ENCODE results near the gene GOLIM4.
"Not testable (repeated sequence)": the region's sequence is repeated elsewhere in the genome, so short reads cannot be mapped to it uniquely, and the experiment has no call there.

Gene GOLIM4

GRCh38 chr3:168044049-168044448, 51.7 kb downstream of the GOLIM4 start:
- H3K4me3 ChIP-seq (ENCODE audit: low read length) = no peak overlapping the region
- no peaks in the 10 kb centered on the region for H3K9me3 ChIP-seq (ENCODE audit: low read length)
- peaks cover 3% of the 10 kb centered on the region for H3K4me1 ChIP-seq (ENCODE audit: insufficient read depth, low read length)
- H3K27me3 ChIP-seq (ENCODE audit: insufficient read depth, low read length) = no peaks in the 10 kb centered on the region
- no peak overlapping the region for H2AFZ ChIP-seq (ENCODE audit: low read depth, low read length)
- peaks cover 20% of the 10 kb centered on the region for H3K36me3 ChIP-seq (ENCODE audit: insufficient read depth, low read length)

GRCh38 chr3:168040607-168041208, 55.0 kb downstream of the GOLIM4 start:
- Histone ChIP-seq H3K4me3 (ENCODE audit: low read length) (no peak overlapping the region), H2AFZ (ENCODE audit: low read depth, low read length) (no peak overlapping the region), H3K27me3 (ENCODE audit: insufficient read depth, low read length) (no peaks in the 10 kb centered on the region), H3K36me3 (ENCODE audit: insufficient read depth, low read length) (peaks cover 30% of the 10 kb centered on the region), H3K9me3 (ENCODE audit: low read length) (peaks cover 2% of the 10 kb centered on the region), H3K4me1 (ENCODE audit: insufficient read depth, low read length) (no peaks in the 10 kb centered on the region)

DNA sequence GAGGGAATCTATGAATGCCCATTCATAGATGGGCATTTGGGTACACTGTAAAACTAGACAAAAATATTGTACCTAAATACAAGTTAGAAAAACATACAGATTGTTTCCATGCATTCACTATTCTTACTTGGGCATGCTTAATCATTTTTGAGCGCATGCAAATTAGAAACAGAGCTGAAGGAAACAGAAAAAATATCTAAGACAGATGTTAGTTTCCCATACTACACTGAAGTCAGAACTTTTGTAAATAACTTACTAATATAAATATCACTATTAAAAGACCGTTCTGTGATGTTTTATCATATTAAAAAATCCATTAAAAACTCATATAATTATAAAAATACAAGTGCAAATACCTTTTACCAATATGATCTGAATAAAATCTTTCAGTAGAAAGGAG, 58.7 kb downstream of the GOLIM4 start:
- H3K4me1 ChIP-seq (ENCODE audit: insufficient read depth, low read length) = no peaks in the 10 kb centered on the region
- H2AFZ ChIP-seq (ENCODE audit: low read depth, low read length) = no peak overlapping the region
- H3K4me3 ChIP-seq (ENCODE audit: low read length) = no peak overlapping the region
- H3K36me3 ChIP-seq (ENCODE audit: insufficient read depth, low read length) = peaks cover 29% of the 10 kb centered on the region
- no peaks in the 10 kb centered on the region for H3K27me3 ChIP-seq (ENCODE audit: insufficient read depth, low read length)
- peaks cover 5% of the 10 kb centered on the region for H3K9me3 ChIP-seq (ENCODE audit: low read length)

- H3K27me3 ChIP-seq (ENCODE audit: insufficient read depth, low read length) = no peaks in the 10 kb centered on the region
- no peaks in the 10 kb centered on the region for H3K4me1 ChIP-seq (ENCODE audit: insufficient read depth, low read length)
- peaks cover 5% of the 10 kb centered on the region for H3K9me3 ChIP-seq (ENCODE audit: low read length)
- H2AFZ ChIP-seq (ENCODE audit: low read depth, low read length) = no peak overlapping the region
- H3K36me3 ChIP-seq (ENCODE audit: insufficient read depth, low read length) = peaks cover 32% of the 10 kb centered on the region
- H3K4me3 ChIP-seq (ENCODE audit: low read length) = no peak overlapping the region
Measured at GRCh38 chr3:168036619-168037018, 59.1 kb downstream of the GOLIM4 start.

DNA sequence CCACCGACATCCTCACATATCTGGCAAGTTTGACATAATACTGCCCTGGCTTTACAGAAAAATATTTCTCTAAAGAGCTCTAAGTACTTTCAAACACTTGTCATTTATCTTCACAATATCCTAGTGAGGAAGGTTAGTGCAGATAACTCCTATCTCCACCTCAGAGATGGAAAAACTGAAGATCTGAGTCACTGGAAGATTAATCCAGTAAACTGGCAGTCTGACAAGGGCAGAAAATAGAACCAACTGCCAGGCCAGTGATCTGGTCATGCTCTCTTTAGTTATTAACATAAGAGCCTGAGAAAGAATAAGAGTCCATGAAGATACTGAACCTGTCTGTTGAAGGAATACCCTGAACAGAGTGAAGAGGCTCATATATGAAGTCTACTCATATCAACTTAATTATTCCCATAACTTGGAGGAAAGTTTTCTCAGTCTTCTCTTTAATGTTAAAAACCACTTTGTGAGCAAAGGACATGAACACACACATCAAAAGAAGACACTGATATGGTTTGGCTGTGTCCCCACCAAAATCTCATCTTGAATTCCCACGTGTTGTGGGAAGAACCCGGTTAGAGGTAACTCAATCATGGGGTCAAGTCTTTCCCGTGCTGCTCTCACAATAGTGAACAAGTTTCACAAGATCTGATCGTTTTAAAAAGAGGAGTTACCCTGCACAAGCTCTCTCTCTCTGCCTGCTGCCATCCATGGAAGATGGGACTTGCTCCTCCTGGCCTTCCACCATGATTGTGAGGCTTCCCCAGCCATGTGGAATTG, 61.4 kb downstream of the GOLIM4 start:
- no peak overlapping the region for H2AFZ ChIP-seq (ENCODE audit: low read depth, low read length)
- H3K4me1 ChIP-seq (ENCODE audit: insufficient read depth, low read length) = no peaks in the 10 kb centered on the region
- H3K36me3 ChIP-seq (ENCODE audit: insufficient read depth, low read length) = peaks cover 31% of the 10 kb centered on the region
- no peaks in the 10 kb centered on the region for H3K27me3 ChIP-seq (ENCODE audit: insufficient read depth, low read length)
- peaks cover 5% of the 10 kb centered on the region for H3K9me3 ChIP-seq (ENCODE audit: low read length)
- H3K4me3 ChIP-seq (ENCODE audit: low read length) = no peak overlapping the region

- Histone ChIP-seq H3K9me3 (ENCODE audit: low read length) (peaks cover 3% of the 10 kb centered on the region), H3K4me3 (ENCODE audit: low read length) (no peak overlapping the region), H3K36me3 (ENCODE audit: insufficient read depth, low read length) (peaks cover 38% of the 10 kb centered on the region), H2AFZ (ENCODE audit: low read depth, low read length) (no peak overlapping the region), H3K4me1 (ENCODE audit: insufficient read depth, low read length) (no peaks in the 10 kb centered on the region), H3K27me3 (ENCODE audit: insufficient read depth, low read length) (no peaks in the 10 kb centered on the region)
Measured at GRCh38 chr3:168030577-168030976, 65.1 kb downstream of the GOLIM4 start.

- no peaks in the 10 kb centered on the region for H3K9me3 ChIP-seq (ENCODE audit: low read length)
- H2AFZ ChIP-seq (ENCODE audit: low read depth, low read length) = no peak overlapping the region
- H3K27me3 ChIP-seq (ENCODE audit: insufficient read depth, low read length) = no peaks in the 10 kb centered on the region
- no peaks in the 10 kb centered on the region for H3K4me1 ChIP-seq (ENCODE audit: insufficient read depth, low read length)
- peaks cover 41% of the 10 kb centered on the region for H3K36me3 ChIP-seq (ENCODE audit: insufficient read depth, low read length)
- H3K4me3 ChIP-seq (ENCODE audit: low read length) = no peak overlapping the region
Measured at GRCh38 chr3:168029705-168030104, 66.0 kb downstream of the GOLIM4 start.

DNA sequence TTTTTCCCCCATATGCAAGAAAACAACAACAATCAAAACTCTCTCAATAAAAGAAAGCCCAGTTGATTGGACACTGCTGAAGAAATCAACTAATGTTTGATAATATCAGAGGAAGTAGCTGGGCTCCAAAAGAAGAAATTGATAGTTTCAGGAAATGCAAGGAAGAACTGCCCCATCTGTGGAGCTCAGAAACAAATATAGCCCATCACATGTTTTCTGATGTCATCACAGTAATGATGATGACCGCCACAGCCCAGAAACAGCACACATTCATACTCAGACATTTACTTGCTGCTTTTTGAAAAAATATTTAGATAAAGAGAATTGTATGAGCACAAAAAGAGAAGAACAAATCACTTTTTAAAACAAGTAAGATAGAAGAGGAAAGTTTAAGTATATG, 67.6 kb downstream of the GOLIM4 start:
- H3K9me3 ChIP-seq (ENCODE audit: low read length) = no peaks in the 10 kb centered on the region
- H3K36me3 ChIP-seq (ENCODE audit: insufficient read depth, low read length) = peaks cover 56% of the 10 kb centered on the region
- no peak overlapping the region for H3K4me3 ChIP-seq (ENCODE audit: low read length)
- no peaks in the 10 kb centered on the region for H3K27me3 ChIP-seq (ENCODE audit: insufficient read depth, low read length)
- H2AFZ ChIP-seq (ENCODE audit: low read depth, low read length) = no peak overlapping the region
- H3K4me1 ChIP-seq (ENCODE audit: insufficient read depth, low read length) = peaks cover 2% of the 10 kb centered on the region

- Histone ChIP-seq H3K27me3 (ENCODE audit: insufficient read depth, low read length) (no peaks in the 10 kb centered on the region), H2AFZ (ENCODE audit: low read depth, low read length) (no peak overlapping the region), H3K36me3 (ENCODE audit: insufficient read depth, low read length) (peaks cover 57% of the 10 kb centered on the region), H3K4me1 (ENCODE audit: insufficient read depth, low read length) (peaks cover 2% of the 10 kb centered on the region), H3K4me3 (ENCODE audit: low read length) (no peak overlapping the region), H3K9me3 (ENCODE audit: low read length) (no peaks in the 10 kb centered on the region)
Measured at GRCh38 chr3:168026764-168027163, 69.0 kb downstream of the GOLIM4 start.

- no peaks in the 10 kb centered on the region for H3K27me3 ChIP-seq (ENCODE audit: insufficient read depth, low read length)
- peaks cover 2% of the 10 kb centered on the region for H3K4me1 ChIP-seq (ENCODE audit: insufficient read depth, low read length)
- H3K36me3 ChIP-seq (ENCODE audit: insufficient read depth, low read length) = peaks cover 60% of the 10 kb centered on the region
Measured at GRCh38 chr3:168025076-168025475, 70.6 kb downstream of the GOLIM4 start.

DNA sequence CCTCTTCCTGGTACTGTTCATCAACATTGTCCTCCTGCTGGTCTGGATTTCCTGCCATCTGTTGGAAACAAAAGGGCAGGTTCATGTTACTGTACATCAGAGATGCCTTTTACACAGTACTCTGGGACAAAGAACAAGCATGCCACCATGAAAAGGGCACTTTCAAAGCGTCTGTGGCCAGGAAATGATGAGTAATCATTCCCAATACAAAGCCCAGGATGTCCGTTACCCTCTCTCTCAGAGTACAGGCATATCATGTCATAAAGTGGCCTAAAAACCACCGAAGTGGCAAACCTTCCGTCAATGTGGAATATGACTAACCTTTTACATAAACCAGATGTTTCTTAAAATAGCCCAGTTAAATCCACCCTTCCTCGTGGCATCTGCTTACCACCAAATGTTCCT, 71.2 kb downstream of the GOLIM4 start:
- Histone ChIP-seq H3K27me3 (ENCODE audit: insufficient read depth, low read length) (no peaks in the 10 kb centered on the region), H3K4me3 (ENCODE audit: low read length) (no peak overlapping the region), H3K4me1 (ENCODE audit: insufficient read depth, low read length) (peaks cover 2% of the 10 kb centered on the region), H3K36me3 (ENCODE audit: insufficient read depth, low read length) (peaks cover 55% of the 10 kb centered on the region), H2AFZ (ENCODE audit: low read depth, low read length) (no peak overlapping the region), H3K9me3 (ENCODE audit: low read length) (no peaks in the 10 kb centered on the region)

More at GRCh38 chr3:168025076-168025475, 70.6 kb downstream of the GOLIM4 start:
- H3K9me3 ChIP-seq (ENCODE audit: low read length) = no peaks in the 10 kb centered on the region
- H3K4me3 ChIP-seq (ENCODE audit: low read length) = no peak overlapping the region
- no peak overlapping the region for H2AFZ ChIP-seq (ENCODE audit: low read depth, low read length)

- Histone ChIP-seq H3K27me3 (ENCODE audit: insufficient read depth, low read length) (no peaks in the 10 kb centered on the region), H3K36me3 (ENCODE audit: insufficient read depth, low read length) (peaks cover 42% of the 10 kb centered on the region), H3K4me1 (ENCODE audit: insufficient read depth, low read length) (peaks cover 2% of the 10 kb centered on the region), H2AFZ (ENCODE audit: low read depth, low read length) (no peak overlapping the region), H3K4me3 (ENCODE audit: low read length) (no peak overlapping the region), H3K9me3 (ENCODE audit: low read length) (no peaks in the 10 kb centered on the region)
Measured at GRCh38 chr3:168021737-168022450, 73.8 kb downstream of the GOLIM4 start.

- not testable (repeated sequence) for H3K4me3 ChIP-seq (ENCODE audit: low read length); H3K36me3 ChIP-seq (ENCODE audit: insufficient read depth, low read length); H3K27me3 ChIP-seq (ENCODE audit: insufficient read depth, low read length); H2AFZ ChIP-seq (ENCODE audit: low read depth, low read length); H3K4me1 ChIP-seq (ENCODE audit: insufficient read depth, low read length); H3K9me3 ChIP-seq (ENCODE audit: low read length)
Measured at GRCh38 chr3:168011280-168011679, 84.4 kb downstream of the GOLIM4 start.
